Hippocampal formation (tissue), 2 donors: Measurements from ENCODE around the gene PLIN1.

Experiments used
- DNase-seq, 2 donors: peaks; one replicate each; lab custom pipeline; 2025; lab: John Stamatoyannopoulos, UW

The PLIN1 gene

GRCh38 chr15:89672221-89673164, 6.7 kb downstream of the PLIN1 start:
- DNase-seq, result no peak

- DNase-seq, result no peak
Observed at GRCh38 chr15:89671687-89672086, 7.5 kb downstream of the PLIN1 start.

- no peak for DNase-seq
Observed at GRCh38 chr15:89670971-89671560, 8.1 kb downstream of the PLIN1 start.

GRCh38 chr15:89669941-89670340, 9.2 kb downstream of the PLIN1 start:
- DNase-seq, result no peak

GRCh38 chr15:89669309-89669865, 9.8 kb downstream of the PLIN1 start:
- DNase-seq, result no peak

GRCh38 chr15:89668171-89668570, 11.0 kb downstream of the PLIN1 start:
- no peak for DNase-seq

GRCh38 chr15:89667706-89667960, 11.5 kb downstream of the PLIN1 start:
- DNase-seq, result no peak

GRCh38 chr15:89666858-89667705, 12.1 kb downstream of the PLIN1 start:
- no peak for DNase-seq

GRCh38 chr15:89666184-89666857, 12.8 kb downstream of the PLIN1 start:
- DNase-seq, result no peak

GRCh38 chr15:89665449-89666181, 13.6 kb downstream of the PLIN1 start:
- no peak for DNase-seq

GRCh38 chr15:89664441-89665350, 14.5 kb downstream of the PLIN1 start:
- DNase-seq, result no peak

GRCh38 chr15:89662893-89663626, 16.1 kb downstream of the PLIN1 start:
- no peak for DNase-seq

GRCh38 chr15:89660556-89660955, 18.6 kb downstream of the PLIN1 start:
- no peak for DNase-seq

GRCh38 chr15:89659295-89659694, 19.9 kb downstream of the PLIN1 start:
- no peak for DNase-seq

- no peak for DNase-seq
Observed at GRCh38 chr15:89657686-89658200, 21.4 kb downstream of the PLIN1 start.

- DNase-seq, result no peak
Observed at GRCh38 chr15:89656116-89656815, 22.9 kb downstream of the PLIN1 start.

- no peak for DNase-seq
Observed at GRCh38 chr15:89654847-89655805, 24.0 kb downstream of the PLIN1 start, which contains the start of gene KIF7. Gene KIF7 (minus strand): TSS chr15:89655467. CDS start chr15:89652930, 2,537 bp downstream.
